22Rv1 (cell line): ENCODE data around the gene YAE1.

Experiments used
- H3K27ac ChIP-seq: fragments of 450-650 bp; 2 replicates; pipeline ENCODE4 v1.5.1; 2017
- ZFX ChIP-seq: fragments of 450-650 bp; IDR thresholded peaks from 2 replicates; pipeline ENCODE4 v1.6.1; 2017; ENCODE audit warnings: antibody characterized with exemption, borderline replicate concordance
- TF ChIP-seq, protein P1 (sequence below): fragments of 450-650 bp; IDR thresholded peaks from 2 replicates; pipeline ENCODE4 v1.5.1; 2017; ENCODE audit warnings: mild to moderate bottlenecking

Gene YAE1

GRCh38 chr7:39614299-39614698, 48.1 kb downstream of the YAE1 start:
- no peak overlapping the region for H3K27ac ChIP-seq
- no peak for TF ChIP-seq ZFX
- TF ChIP-seq, protein P1, sequence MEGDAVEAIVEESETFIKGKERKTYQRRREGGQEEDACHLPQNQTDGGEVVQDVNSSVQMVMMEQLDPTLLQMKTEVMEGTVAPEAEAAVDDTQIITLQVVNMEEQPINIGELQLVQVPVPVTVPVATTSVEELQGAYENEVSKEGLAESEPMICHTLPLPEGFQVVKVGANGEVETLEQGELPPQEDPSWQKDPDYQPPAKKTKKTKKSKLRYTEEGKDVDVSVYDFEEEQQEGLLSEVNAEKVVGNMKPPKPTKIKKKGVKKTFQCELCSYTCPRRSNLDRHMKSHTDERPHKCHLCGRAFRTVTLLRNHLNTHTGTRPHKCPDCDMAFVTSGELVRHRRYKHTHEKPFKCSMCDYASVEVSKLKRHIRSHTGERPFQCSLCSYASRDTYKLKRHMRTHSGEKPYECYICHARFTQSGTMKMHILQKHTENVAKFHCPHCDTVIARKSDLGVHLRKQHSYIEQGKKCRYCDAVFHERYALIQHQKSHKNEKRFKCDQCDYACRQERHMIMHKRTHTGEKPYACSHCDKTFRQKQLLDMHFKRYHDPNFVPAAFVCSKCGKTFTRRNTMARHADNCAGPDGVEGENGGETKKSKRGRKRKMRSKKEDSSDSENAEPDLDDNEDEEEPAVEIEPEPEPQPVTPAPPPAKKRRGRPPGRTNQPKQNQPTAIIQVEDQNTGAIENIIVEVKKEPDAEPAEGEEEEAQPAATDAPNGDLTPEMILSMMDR, result no peak

DNA sequence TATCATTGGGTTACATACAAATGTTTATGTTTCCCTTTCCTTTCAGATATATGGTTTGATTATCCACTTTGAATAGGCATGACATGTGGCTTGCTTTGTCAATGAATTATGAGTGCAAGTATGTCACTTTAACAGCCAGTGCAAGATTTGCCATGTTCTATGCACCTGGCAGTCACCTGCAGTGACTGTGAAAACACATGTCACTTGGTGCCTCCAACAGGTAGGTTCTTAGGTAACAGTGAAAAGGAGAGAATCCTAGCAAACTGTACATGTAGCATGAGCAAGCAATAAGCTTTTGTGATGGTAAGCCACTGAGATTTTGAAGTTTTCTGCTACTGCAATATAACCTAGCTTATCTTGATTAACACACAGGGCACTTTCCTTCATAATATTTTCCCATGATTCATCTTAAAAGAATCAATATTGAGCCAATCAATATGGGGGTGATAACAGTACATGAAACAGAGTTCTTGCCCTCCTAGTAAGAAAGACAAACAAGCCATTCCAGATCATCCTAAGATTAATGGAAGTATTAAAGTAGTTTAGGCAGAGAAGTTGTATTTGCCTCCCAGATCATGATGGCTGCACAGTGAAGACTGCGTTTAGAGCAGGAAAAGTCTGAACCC, 49.3 kb downstream of the YAE1 start:
- TF ChIP-seq ZFX, result no peak
- TF ChIP-seq, protein P1, result no peak

DNA sequence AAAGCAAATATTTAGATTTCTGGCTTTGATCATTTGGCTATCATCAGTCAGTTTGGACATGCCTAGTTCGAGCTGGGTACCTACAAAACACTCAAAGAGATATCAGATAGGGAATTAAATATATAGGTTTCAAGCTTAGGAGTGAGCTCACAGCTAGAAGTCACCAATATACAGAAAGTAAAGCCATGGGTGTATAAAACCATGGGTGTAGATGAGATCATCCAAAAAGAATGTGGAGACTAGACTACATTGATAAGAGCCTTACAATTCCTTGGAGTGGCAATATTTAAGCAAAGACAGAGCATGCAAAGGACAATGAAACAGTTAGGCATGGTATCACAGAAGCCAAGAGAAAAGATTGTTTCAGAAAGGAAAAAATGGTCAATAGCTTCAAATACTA, 49.9 kb downstream of the YAE1 start:
- TF ChIP-seq, protein P1, result no peak
- no peak for TF ChIP-seq ZFX
- no peak overlapping the region for H3K27ac ChIP-seq

More for the DNA sequence above, 49.3 kb downstream of the YAE1 start:
- no peak overlapping the region for H3K27ac ChIP-seq

- H3K27ac ChIP-seq, result no peak overlapping the region
- TF ChIP-seq ZFX, result no peak
- TF ChIP-seq, protein P1, result no peak
Observed at GRCh38 chr7:39617005-39617404, 50.8 kb downstream of the YAE1 start.

DNA sequence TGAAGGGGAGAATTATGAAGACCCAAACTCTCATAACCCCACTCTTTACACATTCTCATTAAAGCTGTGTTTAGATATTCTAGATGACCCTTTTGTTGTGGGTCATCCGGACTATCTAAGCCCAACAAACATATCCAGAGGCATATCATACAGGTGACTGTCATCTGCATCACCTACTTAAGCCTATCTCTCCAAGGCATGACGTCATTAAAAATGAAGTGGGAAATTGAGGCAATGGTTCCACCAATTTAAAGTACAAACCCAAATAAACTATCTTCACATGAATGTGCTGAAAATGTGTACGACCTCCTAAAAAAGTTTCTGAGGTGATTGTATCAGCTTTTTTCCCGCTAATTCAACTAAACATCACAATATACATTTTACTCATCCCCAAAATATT, 52.7 kb downstream of the YAE1 start:
- TF ChIP-seq, protein P1, result no peak
- TF ChIP-seq ZFX, result no peak

GRCh38 chr7:39620486-39620885, 54.3 kb downstream of the YAE1 start:
- no peak for TF ChIP-seq ZFX
- TF ChIP-seq, protein P1, result no peak
- H3K27ac ChIP-seq, result no peak overlapping the region

More for the DNA sequence above, 52.7 kb downstream of the YAE1 start:
- no peak overlapping the region for H3K27ac ChIP-seq

GRCh38 chr7:39621261-39621660, 55.1 kb downstream of the YAE1 start:
- TF ChIP-seq, protein P1, result no peak
- TF ChIP-seq ZFX, result no peak
- H3K27ac ChIP-seq, result no peak overlapping the region
